GM12892 (cell line): Measurements from ENCODE around the gene MAPK12.

ENCODE experiments used
- POLR2A ChIP-seq: IDR thresholded peaks from 2 replicates; pipeline ENCODE4 v1.6.1; 2011; ENCODE audit warnings: low read depth, low read length, control low read depth
- POLR2AphosphoS5 ChIP-seq: IDR thresholded peaks from 2 replicates; pipeline ENCODE4 v1.6.1; 2011; ENCODE audit warnings: low read depth, low read length, control low read depth

- TF ChIP-seq POLR2A (no peak), POLR2AphosphoS5 (no peak)
These were observed 37.4 kb downstream of the MAPK12 start for GRCh38 chr22:50224071-50224470.
